Upper lobe of left lung (tissue), 6 donors: ENCODE measurements around the gene ZNF490. TPM values are rescaled to one million over a fixed set of nuclear protein-coding genes. Genes with fewer than 3 reads are reported as not detected.

Experiments used
- ATAC-seq, 2 donors: fragments of 200-7000 bp; cut with Tn5 transposase; one replicate each; pipeline ENCODE4 v1.9.1; 2022; ENCODE audit warnings: mild to moderate bottlenecking in 2 of 2, moderate library complexity in 2 of 2; ENCODE audit not compliant: low FRiP score in 2 of 2
- DNase-seq, 2 donors: peaks; one replicate each; pipeline ENCODE4 v3.0.0-alpha.2; 2019 to 2020
- H3K27ac ChIP-seq, 4 donors: fragments of 200-600 bp; sonication (generic); one replicate each; pipeline ENCODE4 v1.5.1; 2016 to 2019
- H3K27me3 ChIP-seq, 4 donors: fragments of 200-600 bp; sonication (generic); one replicate each; pipeline ENCODE4 v1.5.1; 2017 to 2019
- H3K36me3 ChIP-seq, 4 donors: fragments of 200-600 bp; sonication (generic); one replicate each; pipeline ENCODE4 v1.5.1; 2016 to 2019
- H3K4me1 ChIP-seq, 4 donors: fragments of 200-600 bp; sonication (generic); one replicate each; pipeline ENCODE4 v1.5.1; 2018 to 2019
- H3K4me3 ChIP-seq, 4 donors: fragments of 200-600 bp; sonication (generic); one replicate each; pipeline ENCODE4 v1.5.1; 2017 to 2019; ENCODE audit warnings: mild to moderate bottlenecking in 2 of 4, moderate library complexity in 1 of 4
- H3K9me3 ChIP-seq, 4 donors: fragments of 200-600 bp; sonication (generic); one replicate each; pipeline ENCODE4 v1.5.1; 2018 to 2019
- CTCF ChIP-seq, 6 experiments: fragments of 450-650 bp in 4 of 6; fragments of 200-600 bp in 2 of 6; sonication (generic) in 2 of 6; IDR thresholded peaks; one replicate each; pipeline ENCODE4 v1.5.1; 2016 to 2019; ENCODE audit warnings: antibody characterized with exemption in 6 of 6
- EP300 ChIP-seq, 4 donors: sonication (generic); formaldehyde crosslinking; IDR thresholded peaks; one replicate each; pipeline ENCODE4 v1.5.1; 2017; ENCODE audit warnings: antibody characterized with exemption in 4 of 4, control low read depth in 2 of 4
- POLR2A ChIP-seq, 4 donors: fragments of 450-650 bp; IDR thresholded peaks; one replicate each; pipeline ENCODE4 v1.5.1; 2016 to 2017; ENCODE audit warnings: antibody characterized with exemption in 4 of 4, mild to moderate bottlenecking in 2 of 4
- POLR2AphosphoS5 ChIP-seq, 2 donors: sonication (generic); formaldehyde crosslinking; IDR thresholded peaks; one replicate each; pipeline ENCODE4 v1.5.1; 2017; ENCODE audit warnings: antibody characterized with exemption in 2 of 2
- WGBS, 2 donors: methylation state at CpG; one replicate each; pipeline ENCODE4 v1.1.5; 2017 to 2018; 5-methylcytosine and 5-hydroxymethylcytosine counted together
- total RNA-seq, 6 donors: library from RNA; depleted of rRNA in 4 of 6; stranded (reverse); fragments of >200 nt in 4 of 6; gene quantifications; one replicate each; pipeline versions ENCODE4 v1.1.0 to v1.2.1, GENCODE V29; 2016 to 2021
- donor health status: DM: no; HTN: no; CAD: no; lungs with moderate emphysema.
- donor health status: DM: no; HTN: yes; CAD: no; lungs with severe emphysema.

Gene ZNF490
- 10 to 100 TPM in 2 of 6 donors, 1 to 10 TPM in 4; 4.3 to 11.6 (median 9.0) TPM for total RNA-seq

GRCh38 chr19:12610540-12611360, at the start of gene ZNF490, which contains the start of gene ZNF791:
ZNF490 (minus strand) TSS chr19:12610813; CDS start chr19:12610680, 133 bp downstream.
ZNF791 (plus strand) TSS chr19:12610920; CDS start chr19:12611080, 160 bp downstream.
- Histone ChIP-seq H3K4me1 (peaks cover 28 to 45% (median 39%) of the 10 kb centered on the region in 4 donors), H3K9me3 (no peaks in the 10 kb centered on the region), H3K4me3 (peak within 1 kb of the TSS; percentile 91 to 100 (median 96)), H3K27ac (peak within 1 kb of the TSS; percentile 98 to 100 (median 100)), H3K27me3 (no peaks in the 10 kb centered on the region), H3K36me3 (peaks cover 0 to 48% (median 14%) of the 10 kb centered on the region in 4 donors)
- DNase-seq (peak; percentile 92 to 99), ATAC-seq (peak; percentile 99 to 100)
- WGBS, 2 donors, result 0 to 1% methylated on average over 15 to 28 of the region's 61 CpGs
- TF ChIP-seq POLR2AphosphoS5 (IDR thresholded peaks at IDR 0.05) (peak; percentile 94), POLR2A (IDR thresholded peaks at IDR 0.05) (peak in 3 of 4 donors; percentile 76 to 92 (median 90)), EP300 (IDR thresholded peaks at IDR 0.05) (no peak), CTCF (IDR thresholded peaks at IDR 0.05) (peak in 2 of 6 experiments; percentile 10 to 11)

DNA sequence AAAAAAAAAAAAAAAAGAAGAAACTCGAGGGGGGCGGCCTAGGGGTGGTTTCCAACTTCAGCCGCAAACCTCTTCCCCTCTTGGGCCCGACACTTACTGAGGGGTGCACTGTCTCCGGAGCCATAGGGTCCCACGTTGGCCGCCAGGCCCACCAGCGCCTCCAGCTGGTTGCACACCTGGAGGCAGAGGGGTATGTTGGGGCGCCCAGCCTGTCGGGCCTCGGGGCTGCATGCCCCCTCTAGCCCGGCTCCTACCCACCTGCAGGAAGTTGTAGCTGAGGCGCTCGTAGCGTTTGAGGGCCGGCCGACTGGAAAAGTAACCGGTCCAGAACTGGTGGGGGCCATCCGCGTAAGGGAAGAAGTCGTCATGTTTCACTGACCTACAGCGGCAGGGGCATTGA, 47.4 kb upstream of the ZNF490 start:
- DNase-seq (peak in 1 of 2 donors; percentile 67), ATAC-seq (no peak)
- Histone ChIP-seq H3K36me3 (peaks cover 6 to 92% (median 77%) of the 10 kb centered on the region in 4 donors), H3K9me3 (no peaks in the 10 kb centered on the region), H3K27ac (no peak overlapping the region), H3K4me1 (no peaks in the 10 kb centered on the region), H3K4me3 (no peak overlapping the region), H3K27me3 (no peaks in the 10 kb centered on the region)
- WGBS, 2 donors, result 86 to 97% methylated on average over 11 to 20 of the region's 22 CpGs
- TF ChIP-seq POLR2AphosphoS5 (IDR thresholded peaks at IDR 0.05) (no peak), POLR2A (IDR thresholded peaks at IDR 0.05) (no peak), CTCF (IDR thresholded peaks at IDR 0.05) (no peak), EP300 (IDR thresholded peaks at IDR 0.05) (no peak)

- peak; percentile 17 to 41 for ATAC-seq
- 88 to 90% methylated on average over 44 to 50 of the region's 50 CpGs for WGBS, 2 donors
- peak in 1 of 2 donors; percentile 75 for DNase-seq
- Histone ChIP-seq H3K36me3 (peaks cover 8 to 84% (median 69%) of the 10 kb centered on the region in 4 donors), H3K9me3 (no peaks in the 10 kb centered on the region), H3K27ac (no peak overlapping the region), H3K4me3 (no peak overlapping the region), H3K4me1 (no peaks in the 10 kb centered on the region), H3K27me3 (no peaks in the 10 kb centered on the region)
- TF ChIP-seq POLR2AphosphoS5 (IDR thresholded peaks at IDR 0.05) (no peak), POLR2A (IDR thresholded peaks at IDR 0.05) (no peak), CTCF (IDR thresholded peaks at IDR 0.05) (no peak), EP300 (IDR thresholded peaks at IDR 0.05) (no peak)
These were observed 46.4 kb upstream of the ZNF490 start for GRCh38 chr19:12656899-12657571.

DNA sequence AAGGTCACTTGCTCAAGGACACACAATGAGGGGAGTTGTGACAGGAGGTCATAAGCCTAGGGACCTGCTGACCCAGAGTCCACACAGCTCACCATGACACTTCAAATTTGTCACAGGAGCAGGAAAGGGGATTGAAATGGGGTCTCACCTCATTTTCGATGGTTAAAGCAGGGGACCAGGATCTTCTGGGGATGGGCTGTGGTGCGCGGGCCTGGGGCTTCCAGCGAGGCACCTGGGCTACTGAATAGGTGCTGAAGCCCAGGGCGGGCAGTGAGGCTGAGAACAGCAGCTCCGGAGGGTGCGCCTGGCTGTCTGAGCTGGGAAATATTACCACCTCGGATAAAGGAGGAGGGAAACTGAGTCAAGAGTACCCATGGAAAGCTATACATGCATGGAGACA, 44.9 kb upstream of the ZNF490 start:
- Histone ChIP-seq H3K27me3 (no peaks in the 10 kb centered on the region), H3K4me3 (no peak overlapping the region), H3K27ac (no peak overlapping the region), H3K36me3 (peaks cover 3 to 75% (median 55%) of the 10 kb centered on the region in 4 donors), H3K9me3 (no peaks in the 10 kb centered on the region), H3K4me1 (no peaks in the 10 kb centered on the region)
- ATAC-seq (no peak), DNase-seq (no peak)
- TF ChIP-seq POLR2A (IDR thresholded peaks at IDR 0.05) (no peak), POLR2AphosphoS5 (IDR thresholded peaks at IDR 0.05) (no peak), EP300 (IDR thresholded peaks at IDR 0.05) (no peak), CTCF (IDR thresholded peaks at IDR 0.05) (no peak)
- WGBS, 2 donors, result 97 to 99% methylated on average over 8 of the region's 8 CpGs
